Central memory CD4-positive, alpha-beta T cell (primary cell): ENCODE measurements around the gene ENPP1.
A peak's percentile ranks its signal among the peaks of the same experiment; 100 is the strongest.

ENCODE experiments used
- DNase-seq: peaks from one replicate; pipeline ENCODE4 v3.0.0; 2022
- total RNA-seq, 3 experiments: gene quantifications; one replicate each; lab custom pipeline; 2026; lab: John Stamatoyannopoulos, UW

Gene ENPP1
- total RNA-seq, result 0 to 0.54 (median 0.28) reads per million in 3 experiments

DNA sequence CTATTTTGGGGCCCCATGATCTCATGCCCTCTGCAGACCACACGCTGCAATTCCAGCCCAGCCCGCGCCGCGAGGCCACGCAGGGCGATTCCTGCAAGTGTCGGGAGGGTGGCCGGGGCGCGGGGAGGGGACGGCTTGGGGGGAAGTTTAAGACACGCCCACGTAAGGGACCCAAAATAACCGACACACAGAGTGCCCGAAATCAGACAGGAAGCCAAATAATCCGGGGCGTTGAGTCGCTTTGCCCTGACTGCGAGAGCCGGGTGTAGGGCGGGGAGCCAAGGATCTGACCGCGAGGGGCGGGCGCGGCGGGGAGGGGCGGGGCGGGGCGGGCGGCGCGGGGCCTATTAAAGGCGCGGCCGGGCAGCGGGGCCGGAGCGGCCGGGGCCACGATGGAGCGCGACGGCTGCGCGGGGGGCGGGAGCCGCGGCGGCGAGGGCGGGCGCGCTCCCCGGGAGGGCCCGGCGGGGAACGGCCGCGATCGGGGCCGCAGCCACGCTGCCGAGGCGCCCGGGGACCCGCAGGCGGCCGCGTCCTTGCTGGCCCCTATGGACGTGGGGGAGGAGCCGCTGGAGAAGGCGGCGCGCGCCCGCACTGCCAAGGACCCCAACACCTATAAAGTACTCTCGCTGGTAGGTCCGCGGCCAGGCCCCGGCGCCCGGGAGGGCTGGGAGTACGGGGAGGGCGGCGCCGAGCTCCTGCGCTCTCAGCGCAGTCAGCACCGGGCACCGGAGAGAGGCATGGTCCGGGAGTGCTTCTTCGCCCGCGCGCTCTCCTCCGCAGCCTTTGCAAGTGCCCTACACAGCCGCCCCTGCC lies at the start of gene ENPP1:
Gene ENPP1, plus strand, starts transcription at position 377 of the 816 bp plus-strand sequence. Its CDS starts 16 bp downstream, at position 393.
- DNase-seq, result peak; percentile 29

DNA sequence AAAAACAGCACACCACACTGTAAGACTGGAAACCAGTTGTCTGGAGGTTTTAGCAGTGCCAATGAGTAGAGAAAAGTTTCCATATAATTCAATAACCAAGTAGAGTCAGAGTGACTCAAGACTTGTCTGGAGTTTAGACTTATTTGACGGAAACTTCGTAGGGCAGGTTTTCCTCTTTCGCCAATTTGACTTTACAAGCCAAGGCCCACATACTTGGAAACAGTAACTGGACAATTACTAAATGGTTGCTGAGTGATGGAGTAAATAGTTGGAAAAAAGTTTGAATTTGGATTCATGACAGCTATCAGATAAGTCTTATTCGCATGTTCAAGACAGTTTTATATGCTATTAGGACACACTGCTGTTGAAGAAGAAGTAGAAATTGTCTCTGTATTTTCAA lies 48.9 kb upstream of the ENPP1 start:
- no peak for DNase-seq

DNA sequence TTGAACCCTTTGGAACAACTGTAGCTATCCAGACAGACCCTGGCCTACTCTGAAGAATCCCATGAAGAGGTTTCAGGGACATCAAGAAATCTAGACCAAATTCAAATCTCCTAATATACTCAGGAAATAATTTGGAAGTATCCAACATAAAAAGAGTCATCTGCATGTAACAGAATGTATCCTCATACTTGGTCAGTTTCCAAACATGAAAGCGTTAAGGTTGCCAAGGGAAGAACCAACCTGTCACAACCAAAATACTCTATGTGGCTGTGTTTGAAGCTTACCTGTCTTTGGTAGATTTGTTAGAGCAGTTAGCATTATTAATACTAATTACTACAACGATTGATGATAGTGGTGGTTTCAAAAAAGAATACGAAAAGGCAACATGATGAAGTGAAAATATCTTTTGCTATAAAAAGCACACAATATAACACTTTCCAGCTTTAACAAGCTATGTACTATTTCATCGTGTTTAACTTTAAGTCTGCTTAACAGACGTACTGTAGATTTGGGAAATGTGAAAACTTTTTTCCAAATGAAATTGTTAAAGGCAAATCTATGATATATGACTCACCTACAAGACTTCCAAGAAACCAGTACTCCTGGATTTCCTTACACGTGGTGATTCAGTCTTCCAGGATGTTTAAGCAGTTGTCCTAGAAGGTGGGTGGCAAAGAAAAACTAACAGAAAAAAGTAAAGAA lies 46.6 kb upstream of the ENPP1 start:
- no peak for DNase-seq

DNA sequence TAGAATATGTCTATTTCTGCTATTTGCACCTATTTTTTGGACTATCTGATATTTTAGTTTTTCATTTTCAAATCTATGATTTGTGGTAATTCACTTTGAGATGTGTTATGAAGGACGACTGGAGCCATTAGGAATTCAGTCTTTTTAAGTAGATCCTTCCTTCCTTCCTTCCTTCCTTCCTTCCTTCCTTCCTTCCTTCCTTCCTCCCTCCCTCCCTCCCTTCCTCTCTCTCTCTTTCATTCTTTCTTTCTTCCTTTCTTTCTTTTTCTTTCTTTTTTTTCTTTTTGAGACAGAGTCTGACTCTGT lies 46.1 kb upstream of the ENPP1 start:
- no peak for DNase-seq

DNA sequence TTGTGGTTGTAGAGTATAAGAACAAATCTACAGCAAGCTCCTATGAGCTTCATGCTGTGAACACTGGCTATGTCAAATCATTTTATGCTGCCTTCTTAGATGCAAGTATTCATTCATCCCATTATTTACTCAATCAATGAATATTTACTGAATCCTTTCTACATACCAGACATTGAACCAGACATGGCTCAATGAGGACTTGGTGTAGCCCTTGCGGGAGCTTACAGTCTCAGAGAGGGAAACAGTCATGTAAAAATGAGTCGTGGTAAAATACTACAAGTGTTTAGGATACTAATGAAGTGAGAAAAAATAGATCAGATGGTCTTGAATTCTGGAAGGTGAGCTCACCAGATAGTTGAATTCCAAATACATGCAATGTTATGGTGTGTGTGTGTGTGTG lies 44.8 kb upstream of the ENPP1 start:
- no peak for DNase-seq

GRCh38 chr6:131763749-131764148 lies 44.1 kb upstream of the ENPP1 start:
- no peak for DNase-seq

DNA sequence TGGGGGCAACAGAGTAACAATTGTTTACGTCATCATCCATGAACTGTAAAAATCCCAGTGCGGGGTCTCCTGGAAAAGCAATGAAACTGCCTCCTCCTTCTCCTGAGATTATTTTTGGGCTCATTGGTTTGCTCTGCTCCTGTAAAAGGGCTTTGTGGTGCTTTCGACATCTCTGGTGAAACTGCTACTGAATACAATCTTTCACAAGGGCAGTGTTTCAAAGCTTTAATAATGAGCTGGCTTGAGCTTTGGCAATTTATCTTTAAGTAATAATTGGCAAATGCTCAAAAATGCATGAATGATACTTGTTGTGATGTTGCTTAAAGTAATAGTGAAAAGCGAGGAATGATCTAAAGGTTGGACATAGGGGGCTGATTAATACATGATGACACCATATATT lies 43.5 kb upstream of the ENPP1 start:
- no peak for DNase-seq

DNA sequence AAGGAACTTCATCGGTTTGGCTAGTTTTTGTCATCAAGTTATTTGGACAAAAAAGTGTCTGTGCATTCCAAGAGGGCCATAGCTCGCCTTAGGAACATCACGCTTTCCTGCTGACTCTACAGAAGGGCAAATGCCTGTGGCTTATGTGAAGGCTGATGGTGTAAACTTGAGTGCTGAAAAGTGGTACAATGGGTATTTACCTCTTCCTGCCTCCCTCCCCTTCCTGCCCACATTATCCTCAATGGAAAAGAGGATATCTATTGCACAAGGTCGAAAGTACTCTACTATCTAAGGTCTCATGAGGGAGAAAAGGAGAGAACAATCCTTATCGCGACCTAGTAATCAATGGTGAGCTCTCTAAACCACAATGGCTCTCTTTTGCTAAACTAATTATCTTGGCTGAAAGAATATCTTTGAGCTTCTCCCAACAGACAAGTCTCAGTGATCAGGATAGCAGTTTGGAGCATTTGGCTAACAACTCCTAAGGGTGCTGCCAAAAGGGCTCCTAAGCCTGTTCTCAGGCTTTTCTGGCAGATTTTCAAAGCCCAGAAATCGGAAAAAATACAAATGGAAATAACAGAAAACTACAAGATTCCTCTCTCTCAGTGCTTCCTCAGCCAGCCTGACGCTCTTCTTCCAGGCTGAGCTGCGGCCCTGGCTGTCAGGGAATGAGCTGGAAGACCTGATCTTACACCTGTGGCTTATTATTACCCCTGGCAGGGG lies 42.6 kb upstream of the ENPP1 start:
- no peak for DNase-seq

- DNase-seq, result no peak
These were observed 42.0 kb upstream of the ENPP1 start for GRCh38 chr6:131765804-131766135.

- DNase-seq, result no peak
These were observed 41.2 kb upstream of the ENPP1 start for GRCh38 chr6:131766631-131767030.

- no peak for DNase-seq
These were observed 38.9 kb upstream of the ENPP1 start for GRCh38 chr6:131768964-131769363.

DNA sequence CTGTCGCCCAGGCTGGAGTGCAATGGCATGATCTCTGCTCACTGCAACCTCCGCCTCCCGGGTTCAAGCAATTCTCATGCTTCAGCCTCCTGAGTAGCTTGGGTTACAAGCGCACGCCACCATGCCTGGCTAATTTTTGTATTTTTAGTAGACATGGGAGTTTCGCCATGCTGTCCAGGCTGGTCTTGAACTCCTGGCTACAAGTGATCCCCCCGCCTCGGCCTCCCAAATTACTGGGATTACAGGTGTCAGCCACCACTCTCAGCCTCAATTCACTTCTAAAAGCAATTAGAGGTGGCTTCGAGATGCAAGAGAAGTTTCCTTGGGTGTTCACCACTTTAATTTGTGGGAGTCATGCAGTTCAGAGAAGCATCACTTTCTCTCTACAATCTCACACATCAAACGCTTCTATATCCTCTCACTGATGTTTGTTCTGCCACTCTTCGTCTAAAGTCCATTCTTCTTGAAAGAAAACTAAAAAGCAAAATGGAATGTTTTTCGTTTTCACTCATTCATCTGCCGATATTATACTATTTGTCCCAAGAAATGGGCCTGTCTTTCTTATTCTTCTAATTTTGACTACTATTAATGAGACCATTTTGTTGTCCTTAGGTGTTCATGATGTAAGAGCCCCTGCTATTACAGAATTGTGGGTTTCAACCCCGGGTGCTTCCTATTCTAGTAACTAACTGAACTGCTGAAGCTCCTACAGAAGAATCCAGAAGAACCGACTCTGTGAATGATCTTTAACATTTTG lies 38.3 kb upstream of the ENPP1 start:
- no peak for DNase-seq

DNA sequence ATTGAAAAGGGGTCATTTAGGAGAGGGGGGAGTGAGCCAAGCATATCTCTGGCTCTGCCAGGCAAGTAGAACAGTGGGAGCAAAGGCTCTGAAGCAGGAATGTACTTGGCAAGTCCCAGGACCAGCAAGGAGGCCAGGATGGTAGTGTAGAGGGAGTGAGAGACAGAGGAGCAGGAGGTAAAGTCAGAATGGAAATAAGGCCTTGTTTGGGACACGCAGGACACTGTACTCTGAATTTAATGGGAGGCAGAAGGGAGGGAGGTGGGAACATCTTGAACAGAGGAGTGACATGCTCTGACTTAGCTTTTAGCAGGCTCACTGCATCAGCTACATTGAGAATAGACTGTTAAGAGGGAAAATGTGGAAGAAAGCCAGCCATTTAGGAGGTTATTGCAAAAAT lies 37.0 kb upstream of the ENPP1 start:
- DNase-seq, result no peak

DNA sequence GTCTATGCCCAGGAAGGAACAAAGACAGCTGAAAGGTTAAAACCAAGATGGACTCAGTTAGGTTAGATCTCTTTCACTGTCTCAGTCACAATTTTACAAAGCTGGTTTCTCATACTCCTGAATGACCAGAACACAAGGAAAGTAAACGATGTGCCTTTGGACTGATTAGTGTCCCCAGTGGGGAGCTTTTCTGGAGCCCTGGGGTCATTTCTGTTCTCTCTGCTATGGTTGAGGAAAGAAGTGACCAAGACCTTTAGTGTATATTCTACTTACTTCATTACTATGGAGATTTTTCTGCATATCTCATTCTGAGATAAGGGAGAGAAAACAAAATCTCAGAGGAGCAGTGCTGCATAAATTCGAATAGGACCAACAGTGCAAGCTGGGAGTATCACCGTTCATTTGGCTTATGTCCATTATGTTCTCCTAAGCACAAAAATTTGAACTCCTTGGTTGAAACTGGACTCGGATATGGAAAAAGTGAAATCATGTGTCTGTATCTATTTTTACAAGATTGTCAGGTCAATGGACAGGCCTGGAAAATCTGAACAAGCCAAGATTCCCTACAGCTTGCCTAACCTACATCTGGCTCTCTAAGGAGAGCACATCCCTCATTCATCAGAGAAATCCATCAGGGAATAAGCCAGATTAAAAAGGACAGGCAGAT lies 34.4 kb upstream of the ENPP1 start:
- no peak for DNase-seq

DNA sequence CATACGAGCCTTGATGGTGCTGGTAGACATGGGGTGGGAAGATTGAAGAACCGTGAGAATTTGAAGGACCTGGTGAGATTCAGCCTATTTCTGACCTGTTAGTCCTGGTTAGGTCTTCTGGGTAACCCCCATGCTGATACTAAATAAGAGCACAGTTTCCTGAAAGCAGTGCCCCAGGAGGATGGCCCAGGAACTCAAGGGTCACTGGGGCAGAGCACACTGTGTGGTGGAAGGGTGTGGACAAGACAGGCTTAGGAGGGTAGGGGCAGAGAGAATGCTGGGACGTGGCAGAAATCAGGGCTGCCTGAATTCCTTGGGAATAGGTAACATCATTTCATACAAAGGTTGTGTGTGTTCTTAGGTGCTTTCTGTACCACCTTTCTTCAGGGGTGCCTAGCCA lies 31.9 kb upstream of the ENPP1 start:
- DNase-seq, result no peak

DNA sequence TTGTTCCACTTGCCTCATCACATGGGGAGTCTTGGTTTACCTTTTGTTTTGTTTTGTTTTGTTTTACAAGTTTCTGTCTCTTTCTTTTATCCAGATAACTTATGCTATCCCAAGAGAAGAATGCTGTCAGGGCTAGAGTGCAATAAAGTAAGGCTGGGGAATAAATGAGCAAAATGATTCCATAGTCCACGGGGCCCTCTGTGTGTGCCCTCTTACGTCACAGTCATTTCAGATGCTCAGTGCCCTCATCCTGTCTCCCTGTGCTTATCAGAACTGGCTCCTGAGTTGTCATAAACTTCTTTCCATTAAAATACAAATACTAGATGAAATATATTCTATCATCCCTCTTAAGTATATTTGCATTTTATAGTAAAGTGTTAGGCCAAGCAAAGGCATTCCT lies 30.8 kb upstream of the ENPP1 start:
- DNase-seq, result no peak

GRCh38 chr6:131778169-131778568 lies 29.7 kb upstream of the ENPP1 start:
- no peak for DNase-seq

DNA sequence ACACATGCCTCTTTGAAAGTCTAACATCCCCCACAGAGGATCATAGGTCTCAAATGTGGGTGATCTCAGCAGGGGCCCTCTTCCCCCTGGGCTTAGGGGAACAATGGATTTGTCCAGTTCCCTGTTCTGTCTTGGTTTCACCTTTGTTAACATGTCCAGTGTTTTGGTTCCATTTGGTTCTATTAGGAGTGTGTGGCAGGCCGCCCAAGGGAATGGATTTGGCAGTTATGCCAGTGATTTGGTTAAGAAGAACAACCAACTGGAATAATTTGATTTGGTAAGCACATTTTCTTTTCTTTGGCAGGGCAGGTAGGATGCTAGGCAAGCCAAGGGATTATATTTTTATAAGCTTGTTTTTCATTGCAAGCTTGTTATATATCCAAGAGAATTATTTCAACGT lies 28.5 kb upstream of the ENPP1 start:
- DNase-seq, result no peak

DNA sequence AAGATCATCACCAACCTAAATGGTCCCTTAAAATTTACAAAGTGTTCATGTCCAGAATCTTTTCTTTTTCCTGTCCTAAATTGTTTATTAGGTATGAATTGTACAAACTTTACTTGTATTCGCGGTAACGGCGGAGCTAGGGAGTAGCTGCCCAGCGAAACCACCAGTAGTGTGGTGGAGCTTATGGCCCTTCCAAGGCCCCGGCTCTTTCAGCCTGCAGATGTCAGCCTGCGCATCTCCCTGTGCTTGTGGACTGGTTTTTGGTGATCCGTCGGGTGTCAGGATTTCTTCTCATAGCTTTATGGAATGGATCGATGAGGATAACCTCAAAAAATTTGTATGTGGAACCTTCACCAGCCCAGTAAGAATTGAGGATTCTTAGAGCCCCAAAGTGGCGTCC lies 27.2 kb upstream of the ENPP1 start:
- DNase-seq, result no peak

GRCh38 chr6:131781687-131782086 lies 26.1 kb upstream of the ENPP1 start:
- DNase-seq, result no peak

DNA sequence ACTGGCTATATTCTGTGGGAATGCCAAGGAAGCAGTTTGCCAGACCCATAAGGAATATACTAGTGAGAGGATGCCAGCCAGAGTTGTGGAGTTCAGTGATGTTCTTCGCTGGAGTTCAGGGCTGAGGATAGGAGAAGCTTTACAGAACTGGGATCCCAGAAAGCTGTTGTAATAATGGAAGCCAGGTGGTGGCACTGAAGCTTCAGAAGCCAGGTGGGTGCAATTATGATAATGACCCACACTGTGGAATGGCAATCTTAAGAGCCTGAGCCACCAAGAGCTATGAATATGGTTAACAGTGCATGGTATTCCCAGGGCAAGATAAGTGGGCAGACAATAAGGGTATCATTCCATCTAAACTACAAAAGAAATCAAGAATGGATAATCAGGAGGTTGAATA lies 25.1 kb upstream of the ENPP1 start:
- DNase-seq, result no peak

DNA sequence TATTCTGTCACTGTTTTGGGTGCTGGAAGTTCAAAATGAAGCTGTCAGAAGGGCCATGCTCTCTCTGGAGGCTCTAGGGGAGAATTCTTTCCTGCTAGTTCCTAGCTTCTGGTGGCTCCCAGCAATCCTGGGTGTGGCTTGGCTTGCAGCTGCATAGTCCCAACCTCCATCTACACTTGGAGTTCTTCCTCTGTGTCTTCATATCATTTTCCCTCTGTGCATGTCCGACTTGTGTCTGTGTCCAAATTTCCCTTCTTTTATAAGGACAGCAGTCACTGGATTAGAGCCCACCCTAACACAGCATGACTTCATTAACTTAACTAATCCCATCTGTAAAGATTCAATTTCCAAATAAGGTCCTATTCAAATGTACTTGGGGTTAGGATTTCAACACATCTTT lies 23.3 kb upstream of the ENPP1 start:
- no peak for DNase-seq

DNA sequence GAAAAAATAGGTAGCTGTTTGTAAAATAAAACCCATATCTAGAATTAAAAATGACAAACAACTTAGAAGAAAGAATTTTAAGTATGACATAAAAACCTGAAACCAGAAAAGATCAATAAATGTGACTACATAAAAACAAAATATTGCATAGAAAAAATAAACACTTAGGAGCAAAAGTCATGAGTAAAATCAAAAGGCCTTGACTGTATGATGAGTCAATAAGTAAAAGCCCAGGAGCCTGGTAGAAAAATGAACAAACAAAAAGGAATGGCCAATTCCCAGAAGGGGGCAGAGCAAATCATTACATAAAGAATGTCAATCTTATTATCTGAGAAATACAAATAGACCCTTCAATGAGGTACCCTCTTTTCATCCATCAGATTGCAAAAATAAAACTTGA lies 20.7 kb upstream of the ENPP1 start:
- no peak for DNase-seq
